GM23338 (cell line): Measurements from ENCODE around the gene FTCDNL1. TPM values are rescaled to one million over a fixed set of nuclear protein-coding genes. Genes with fewer than 3 reads are reported as not detected.

Experiments
- ATAC-seq: fragments of 200-7000 bp; cut with Tn5 transposase; 3 replicates; pipeline ENCODE4 v1.9.1; 2020
- DNase-seq: peaks from one replicate; pipeline ENCODE4 v3.0.0-alpha.2; 2015; ENCODE audit warnings: low spot score
- H2AFZ ChIP-seq: fragments of 200-600 bp; sonication (generic); 2 replicates; pipeline ENCODE4 v1.8.0; 2016; ENCODE audit warnings: antibody characterized with exemption, mild to moderate bottlenecking, moderate library complexity
- H3F3A ChIP-seq: fragments of 200-600 bp; sonication (generic); replicated peaks from 2 replicates; pipeline ENCODE4 v1.8.0; 2017; ENCODE audit warnings: antibody characterized with exemption, mixed run types, low read depth
- H3K27ac ChIP-seq: fragments of 200-600 bp; sonication (generic); 2 replicates; pipeline ENCODE4 v1.6.1; 2016; ENCODE audit warnings: low read depth
- H3K27me3 ChIP-seq: fragments of 200-600 bp; sonication (generic); 2 replicates; pipeline ENCODE4 v1.8.0; 2016; ENCODE audit warnings: mild to moderate bottlenecking, mixed run types, moderate library complexity; ENCODE audit not compliant: insufficient read depth
- H3K36me3 ChIP-seq: fragments of 200-600 bp; sonication (generic); 2 replicates; pipeline ENCODE4 v1.8.0; 2016; ENCODE audit warnings: mild to moderate bottlenecking; ENCODE audit not compliant: insufficient read depth
- H3K4me1 ChIP-seq: fragments of 200-600 bp; sonication (generic); 2 replicates; pipeline ENCODE4 v1.8.0; 2016; ENCODE audit warnings: mild to moderate bottlenecking, moderate library complexity; ENCODE audit not compliant: insufficient read depth
- H3K4me2 ChIP-seq: fragments of 200-600 bp; sonication (generic); 2 replicates; pipeline ENCODE4 v1.7.1; 2017; ENCODE audit warnings: mixed run types
- H3K4me3 ChIP-seq: fragments of 200-600 bp; sonication (generic); 2 replicates; pipeline ENCODE4 v1.6.1; 2016; ENCODE audit warnings: mixed run types
- H3K79me2 ChIP-seq: fragments of 200-600 bp; sonication (generic); replicated peaks from 2 replicates; pipeline ENCODE4 v1.8.0; 2017; ENCODE audit warnings: mild to moderate bottlenecking; ENCODE audit not compliant: insufficient read depth
- H3K9me2 ChIP-seq: fragments of 200-600 bp; sonication (generic); 2 replicates; pipeline ENCODE4 v1.8.0; 2017; ENCODE audit not compliant: insufficient read depth
- H4K20me1 ChIP-seq: fragments of 200-600 bp; sonication (generic); replicated peaks from 2 replicates; pipeline ENCODE4 v1.8.0; 2017; ENCODE audit warnings: mild to moderate bottlenecking; ENCODE audit not compliant: insufficient read depth
- H3K27ac Mint-ChIP-seq: 2 replicates; pipeline ENCODE4 v1.8.0; 2020; ENCODE audit warnings: inconsistent platforms, mild to moderate bottlenecking, moderate library complexity, mixed read lengths
- H3K27me3 Mint-ChIP-seq: 3 replicates; pipeline ENCODE4 v1.8.0; 2022; ENCODE audit warnings: low read depth, mild to moderate bottlenecking, moderate library complexity, mixed read lengths, inconsistent platforms; ENCODE audit not compliant: insufficient read depth, poor library complexity
- H3K36me3 Mint-ChIP-seq: 3 replicates; pipeline ENCODE4 v1.8.0; 2021; ENCODE audit warnings: low read depth, mild to moderate bottlenecking, inconsistent platforms, moderate library complexity, mixed read lengths
- H3K4me1 Mint-ChIP-seq: 3 replicates; pipeline ENCODE4 v1.8.0; 2020; ENCODE audit warnings: mild to moderate bottlenecking, inconsistent platforms, mixed read lengths
- H3K4me3 Mint-ChIP-seq: 3 replicates; pipeline ENCODE4 v1.8.0; 2021; ENCODE audit warnings: moderate library complexity, mild to moderate bottlenecking, inconsistent platforms, mixed read lengths
- H3K9me3 Mint-ChIP-seq: 3 replicates; pipeline ENCODE4 v1.8.0; 2020; ENCODE audit warnings: moderate library complexity, mild to moderate bottlenecking, inconsistent platforms, mixed read lengths
- CTCF ChIP-seq, 2 experiments: fragments of 200-600 bp in 1 of 2; sonication (generic) in 1 of 2; conservative IDR thresholded peaks; 2 replicates each; pipeline versions ENCODE4 v1.5.1 to v1.6.1; 2016 to 2017; ENCODE audit warnings: antibody characterized with exemption in 2 of 2, low read depth in 2 of 2, mild to moderate bottlenecking in 2 of 2, moderate library complexity in 1 of 2
- NANOG ChIP-seq: IDR thresholded peaks from 2 replicates; pipeline ENCODE4 v1.6.1; 2016; ENCODE audit warnings: antibody characterized with exemption, borderline replicate concordance
- REST ChIP-seq: IDR thresholded peaks from one replicate; pipeline ENCODE4 v1.6.1; 2018; ENCODE audit warnings: antibody characterized with exemption; ENCODE audit not compliant: unreplicated experiment
- STAT1 ChIP-seq: IDR thresholded peaks from one replicate; pipeline ENCODE4 v1.6.1; 2016; ENCODE audit warnings: antibody characterized with exemption; ENCODE audit not compliant: unreplicated experiment
- ZNF114 ChIP-seq: fragments of 250-450 bp; sonication (Bioruptor Pico); IDR thresholded peaks from 2 replicates; pipeline ENCODE4 v1.5.0; 2020; ENCODE audit warnings: mild to moderate bottlenecking, moderate library complexity
- polyA plus RNA-seq: library from polyadenylated mRNA; unstranded; fragments of >200 nt; fragmentation: Nextera tagmentation; extraction: Ambion mirVana; gene quantifications from 2 replicates; pipeline ENCODE4 v1.2.1, GENCODE V29; 2016
- total RNA-seq: library from RNA; depleted of rRNA; stranded (reverse); fragments of >200 nt; shearing (Covaris generic); gene quantifications from 2 replicates; pipeline ENCODE4 v1.2.3, GENCODE V29; 2014

Gene FTCDNL1
- total and polyA plus RNA-seq, 2 experiments from 2014 or later = 1.7 to 2.0 TPM

GRCh38 chr2:199754766-199755165 is 96.2 kb downstream of the FTCDNL1 start (continued):
- no peak for TF ChIP-seq REST
- TF ChIP-seq STAT1 = no peak

- H2AFZ ChIP-seq = peak overlapping the region; percentile 72; the same call in 1 of the 2 replicates
- ATAC-seq (peak; percentile 86), DNase-seq (peak; percentile 38)
- H3F3A ChIP-seq = no peaks in the 10 kb centered on the region
- H3K79me2 ChIP-seq = no peaks in the 10 kb centered on the region
- no peak overlapping the region for H3K27ac ChIP-seq
- Mint-ChIP-seq H3K27ac (no peak overlapping the region), H3K9me3 (peaks cover 18% of the 10 kb centered on the region), H3K4me3 (no peak overlapping the region), H3K27me3 (peaks cover 1% of the 10 kb centered on the region), H3K36me3 (peaks cover 10% of the 10 kb centered on the region; the same call in 2 of the 3 replicates), H3K4me1 (peaks cover 11% of the 10 kb centered on the region)
- H3K4me1 ChIP-seq = peaks cover 7% of the 10 kb centered on the region; the same call in 1 of the 2 replicates
- no peak for TF ChIP-seq CTCF (conservative IDR thresholded peaks at IDR 0.05; ENCODE audit: low read depth in 2 of 2)
- no peaks in the 10 kb centered on the region for H3K27me3 ChIP-seq
- H3K9me2 ChIP-seq = peaks cover 11% of the 10 kb centered on the region; the same call in 1 of the 2 replicates
- H4K20me1 ChIP-seq = no peaks in the 10 kb centered on the region
- H3K4me2 ChIP-seq = peak overlapping the region; percentile 46; the same call in 1 of the 2 replicates
- H3K36me3 ChIP-seq = 0 out of 2 replicates have a peak, but pooled peaks cover 2% of the 10 kb centered on the region
- no peak overlapping the region for H3K4me3 ChIP-seq
These were observed 99.4 kb downstream of the FTCDNL1 start for GRCh38 chr2:199751492-199752120.

- ATAC-seq (no peak), DNase-seq (no peak)
- peaks cover 11% of the 10 kb centered on the region; the same call in 1 of the 2 replicates for H3K9me2 ChIP-seq
- no peaks in the 10 kb centered on the region for H3F3A ChIP-seq
- no peak overlapping the region for H3K4me3 Mint-ChIP-seq
- H3K36me3 Mint-ChIP-seq = peaks cover 10% of the 10 kb centered on the region; the same call in 2 of the 3 replicates
- no peaks in the 10 kb centered on the region for H4K20me1 ChIP-seq
- H3K36me3 ChIP-seq = 0 out of 2 replicates have a peak, but pooled peaks cover 2% of the 10 kb centered on the region
- H3K27me3 ChIP-seq = no peaks in the 10 kb centered on the region
- TF ChIP-seq NANOG (no peak), ZNF114 (no peak)
- H3K9me3 Mint-ChIP-seq = peaks cover 18% of the 10 kb centered on the region
- H3K27me3 Mint-ChIP-seq = peaks cover 4% of the 10 kb centered on the region
- H3K27ac ChIP-seq = no peak overlapping the region
- H3K27ac Mint-ChIP-seq = no peak overlapping the region
- no peak overlapping the region for H2AFZ ChIP-seq
- H3K4me1 Mint-ChIP-seq = peaks cover 11% of the 10 kb centered on the region
- H3K4me2 ChIP-seq = no peak overlapping the region
- no peaks in the 10 kb centered on the region for H3K79me2 ChIP-seq
- no peak overlapping the region for H3K4me3 ChIP-seq
- H3K4me1 ChIP-seq = peaks cover 11% of the 10 kb centered on the region
These were observed 101.4 kb downstream of the FTCDNL1 start for GRCh38 chr2:199749571-199749970.
